OCI-LY7 (cell line): ENCODE results near the gene ERN2. TPM values are rescaled to one million over a fixed set of nuclear protein-coding genes. Genes with fewer than 3 reads are reported as not detected.

ENCODE experiments used
- BruUV-seq: library from RNA; stranded (reverse); fragments of 400-500 nt; replicated peaks from 2 replicates; lab custom pipeline; 2021; lab: Mats Ljungman, UMichigan
- CTCF ChIA-PET: fragments of 300-600 bp; sonication (Branson Sonifier 250); formaldehyde crosslinking; loops from one replicate; lab custom pipeline; 2022; ENCODE audit warnings: antibody characterized with exemption; ENCODE audit not compliant: unreplicated experiment; lab: Charles Lee
- POLR2A ChIA-PET: fragments of 300-600 bp; sonication (Branson Sonifier 250); formaldehyde crosslinking; loops from one replicate; lab custom pipeline; 2022; ENCODE audit warnings: antibody characterized with exemption; lab: Charles Lee
- DNase-seq: peaks from one replicate; pipeline ENCODE4 v3.0.0-alpha.2; 2015; ENCODE audit warnings: low spot score
- H2AFZ ChIP-seq: fragments of 200-600 bp; sonication (generic), shearing (Covaris generic); 2 replicates; pipeline ENCODE4 v1.6.1; 2014; ENCODE audit warnings: mild to moderate bottlenecking, antibody characterized with exemption, low read length, moderate library complexity
- H3K27ac ChIP-seq: fragments of 200-600 bp; sonication (generic); 2 replicates; pipeline ENCODE4 v1.5.1; 2014; ENCODE audit warnings: mixed run types, low read depth, mild to moderate bottlenecking, moderate library complexity, low read length, inconsistent platforms; ENCODE audit not compliant: poor library complexity, severe bottlenecking
- H3K36me3 ChIP-seq: fragments of 200-600 bp; sonication (generic); 2 replicates; pipeline ENCODE4 v1.6.1; 2014; ENCODE audit warnings: mild to moderate bottlenecking, antibody characterized with exemption, low read length, moderate library complexity, mixed read lengths; ENCODE audit not compliant: insufficient read depth
- H3K4me1 ChIP-seq: fragments of 200-600 bp; sonication (generic); 2 replicates; pipeline ENCODE4 v1.5.1; 2014; ENCODE audit warnings: mild to moderate bottlenecking, low read length; ENCODE audit not compliant: insufficient read depth, poor library complexity, severe bottlenecking
- H3K4me2 ChIP-seq: fragments of 200-600 bp; sonication (generic); 2 replicates; pipeline ENCODE4 v1.6.1; 2014; ENCODE audit warnings: mild to moderate bottlenecking, low read length
- H3K4me3 ChIP-seq: fragments of 200-600 bp; sonication (generic); 2 replicates; pipeline ENCODE4 v1.5.1; 2014; ENCODE audit warnings: mild to moderate bottlenecking, low read depth, low read length; ENCODE audit not compliant: poor library complexity, severe bottlenecking
- H3K79me2 ChIP-seq: fragments of 200-600 bp; sonication (generic); 2 replicates; pipeline ENCODE4 v1.6.1; 2016; ENCODE audit warnings: low read depth, mild to moderate bottlenecking, low read length, moderate library complexity, mixed read lengths; ENCODE audit not compliant: insufficient read depth
- H3K9me2 ChIP-seq: fragments of 200-600 bp; sonication (generic); 2 replicates; pipeline ENCODE4 v1.6.1; 2016; ENCODE audit warnings: mild to moderate bottlenecking, low read length, mixed read lengths; ENCODE audit not compliant: insufficient read depth
- H3K9me3 ChIP-seq: fragments of 200-600 bp; sonication (generic); 2 replicates; pipeline ENCODE4 v1.6.1; 2014; ENCODE audit warnings: mild to moderate bottlenecking, mixed run types, low read length, mixed read lengths
- H4K20me1 ChIP-seq: fragments of 200-600 bp; sonication (generic); 2 replicates; pipeline ENCODE4 v1.6.1; 2014; ENCODE audit warnings: mild to moderate bottlenecking, antibody characterized with exemption, low read length, moderate library complexity, mixed read lengths; ENCODE audit not compliant: insufficient read depth
- EZH2phosphoT487 ChIP-seq: fragments of 200-600 bp; sonication (generic); IDR thresholded peaks from 2 replicates; pipeline ENCODE4 v1.6.1; 2018; ENCODE audit warnings: low read depth, borderline replicate concordance, mild to moderate bottlenecking, mixed run types, antibody characterized with exemption, low read length, moderate library complexity, mixed read lengths
- intact Hi-C: fragments of 100-400 bp; cut with micrococcal nuclease; formaldehyde crosslinking; loops from one replicate; pipeline ENCODE4 v1.10.0; 2022; ENCODE audit not compliant: unreplicated experiment
- total RNA-seq, 2 experiments: library from RNA; depleted of rRNA in 1 of 2; stranded (reverse); fragments of >200 nt in 1 of 2; shearing (Covaris generic) in 1 of 2; gene quantifications; 2 replicates each; pipeline ENCODE4 v1.2.3, GENCODE V29; 2014 to 2022
- TF ChIP-seq, protein P1 (sequence below): fragments of 200-600 bp; sonication (generic); conservative IDR thresholded peaks from 2 replicates; pipeline ENCODE4 v1.5.1; 2014; ENCODE audit warnings: mild to moderate bottlenecking, antibody characterized with exemption, low read length, moderate library complexity, mixed read lengths

Gene ERN2
- total RNA-seq, 2 experiments from 2014 or later = 1.2 to 2.5 TPM

DNA sequence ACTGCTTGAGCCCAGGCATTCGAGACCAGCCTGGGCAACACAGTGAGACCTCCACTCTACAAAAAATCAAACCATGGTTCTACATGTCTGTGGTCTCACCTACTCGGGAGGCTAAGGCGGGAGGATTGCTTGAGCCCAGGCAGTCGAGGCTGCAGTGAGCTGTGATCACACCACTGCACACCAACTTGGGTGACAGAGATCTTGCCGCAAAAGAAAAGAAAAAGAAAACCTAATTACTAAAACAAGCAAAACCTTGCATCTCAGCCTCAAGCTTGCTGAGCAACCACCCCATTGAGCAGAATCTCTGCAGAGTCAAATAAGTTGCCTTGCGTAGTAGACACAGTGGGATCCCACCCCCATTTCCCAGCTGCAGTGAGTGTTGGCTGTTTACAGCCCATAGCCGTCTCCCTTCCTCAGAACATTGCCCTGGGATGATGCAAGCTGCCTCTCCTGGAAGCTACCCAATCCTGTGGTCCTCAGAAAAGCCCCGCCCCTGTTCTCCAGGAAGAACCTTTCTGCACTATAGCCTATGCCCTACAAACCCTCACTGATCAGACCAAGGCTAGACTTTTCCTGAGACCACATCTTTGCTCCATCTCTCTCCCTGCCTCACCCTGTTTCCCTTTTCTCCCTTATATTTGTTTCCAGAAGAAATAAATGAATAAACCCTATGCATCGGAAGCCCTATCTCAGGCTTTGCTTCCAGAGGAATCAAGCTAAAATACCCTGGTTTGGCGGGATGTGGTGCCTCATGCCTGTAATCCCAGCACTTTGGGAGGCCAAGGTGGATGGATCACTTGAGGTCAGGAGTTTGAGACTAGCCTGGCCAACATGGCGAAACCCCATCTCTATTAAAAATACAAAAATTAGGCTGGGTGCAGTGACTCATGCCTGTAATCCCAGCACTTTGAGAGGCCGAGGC is 16.7 kb upstream of the ERN2 start:
- Histone ChIP-seq H3K4me2 (no peak overlapping the region), H3K9me3 (no peaks in the 10 kb centered on the region), H3K4me1 (no peaks in the 10 kb centered on the region), H3K79me2 (no peaks in the 10 kb centered on the region), H3K36me3 (no peaks in the 10 kb centered on the region), H4K20me1 (no peaks in the 10 kb centered on the region), H3K9me2 (no peaks in the 10 kb centered on the region), H3K27ac (no peak overlapping the region), H3K4me3 (no peak overlapping the region), H2AFZ (no peak overlapping the region)
- ChIA-PET CTCF (no interaction called here), POLR2A (interaction anchor here (0.5 to 0.6 kb wide), 2 partner anchors 393 to 949 kb away, joined by 5 read pairs; no protein-coding TSS in a partner anchor)
- BruUV-seq = no TSS peak
- TF ChIP-seq, protein P1, sequence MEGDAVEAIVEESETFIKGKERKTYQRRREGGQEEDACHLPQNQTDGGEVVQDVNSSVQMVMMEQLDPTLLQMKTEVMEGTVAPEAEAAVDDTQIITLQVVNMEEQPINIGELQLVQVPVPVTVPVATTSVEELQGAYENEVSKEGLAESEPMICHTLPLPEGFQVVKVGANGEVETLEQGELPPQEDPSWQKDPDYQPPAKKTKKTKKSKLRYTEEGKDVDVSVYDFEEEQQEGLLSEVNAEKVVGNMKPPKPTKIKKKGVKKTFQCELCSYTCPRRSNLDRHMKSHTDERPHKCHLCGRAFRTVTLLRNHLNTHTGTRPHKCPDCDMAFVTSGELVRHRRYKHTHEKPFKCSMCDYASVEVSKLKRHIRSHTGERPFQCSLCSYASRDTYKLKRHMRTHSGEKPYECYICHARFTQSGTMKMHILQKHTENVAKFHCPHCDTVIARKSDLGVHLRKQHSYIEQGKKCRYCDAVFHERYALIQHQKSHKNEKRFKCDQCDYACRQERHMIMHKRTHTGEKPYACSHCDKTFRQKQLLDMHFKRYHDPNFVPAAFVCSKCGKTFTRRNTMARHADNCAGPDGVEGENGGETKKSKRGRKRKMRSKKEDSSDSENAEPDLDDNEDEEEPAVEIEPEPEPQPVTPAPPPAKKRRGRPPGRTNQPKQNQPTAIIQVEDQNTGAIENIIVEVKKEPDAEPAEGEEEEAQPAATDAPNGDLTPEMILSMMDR = no peak
- TF ChIP-seq EZH2phosphoT487 = no peak
- DNase-seq = no peak
- intact Hi-C loops = no loop called here

GRCh38 chr16:23728112-23728477 is 15.1 kb upstream of the ERN2 start:
- H3K27ac ChIP-seq = no peak overlapping the region
- H3K9me2 ChIP-seq = no peaks in the 10 kb centered on the region
- 0 out of 2 replicates have a peak overlapping the region, but pooled peaks have one; percentile 2 for H2AFZ ChIP-seq
- H3K4me2 ChIP-seq = no peak overlapping the region
- intact Hi-C loops = no loop called here
- 0 out of 2 replicates have a peak, but pooled peaks cover 3% of the 10 kb centered on the region for H3K9me3 ChIP-seq
- CTCF ChIA-PET = no interaction called here
- POLR2A ChIA-PET = no interaction called here
- H3K36me3 ChIP-seq = no peaks in the 10 kb centered on the region
- no peak overlapping the region for H3K4me3 ChIP-seq
- TF ChIP-seq EZH2phosphoT487 = no peak
- TF ChIP-seq, protein P1 = peak; percentile 11; the same call in 1 of the 2 replicates
- DNase-seq = no peak
- BruUV-seq = no TSS peak
- H4K20me1 ChIP-seq = no peaks in the 10 kb centered on the region
- no peaks in the 10 kb centered on the region for H3K79me2 ChIP-seq
- no peaks in the 10 kb centered on the region for H3K4me1 ChIP-seq

GRCh38 chr16:23726710-23727109 is 13.7 kb upstream of the ERN2 start:
- Histone ChIP-seq H3K27ac (no peak overlapping the region), H3K4me1 (no peaks in the 10 kb centered on the region), H3K9me3 (0 out of 2 replicates have a peak, but pooled peaks cover 3% of the 10 kb centered on the region), H4K20me1 (no peaks in the 10 kb centered on the region), H3K4me2 (no peak overlapping the region), H3K4me3 (no peak overlapping the region), H2AFZ (no peak overlapping the region), H3K9me2 (no peaks in the 10 kb centered on the region), H3K79me2 (no peaks in the 10 kb centered on the region), H3K36me3 (no peaks in the 10 kb centered on the region)
- POLR2A ChIA-PET = no interaction called here
- CTCF ChIA-PET = no interaction called here
- TF ChIP-seq, protein P1 = no peak
- no peak for TF ChIP-seq EZH2phosphoT487
- intact Hi-C loops = no loop called here
- BruUV-seq = no TSS peak
- DNase-seq = no peak
